GM19397 (cell line): ENCODE results near the gene XRCC3.

ENCODE experiments used
- ATAC-seq: cut with Tn5 transposase; IDR thresholded peaks from one replicate; pipeline ENCODE4 v1.9.1; 2021; ENCODE audit warnings: mild to moderate bottlenecking, moderate library complexity; ENCODE audit not compliant: unreplicated experiment

Gene XRCC3

GRCh38 chr14:103696466-103697071 lies 18.7 kb downstream of the XRCC3 start:
- ATAC-seq = no peak

GRCh38 chr14:103696070-103696402 lies 19.2 kb downstream of the XRCC3 start:
- no peak for ATAC-seq

GRCh38 chr14:103695296-103696069 lies 19.8 kb downstream of the XRCC3 start:
- ATAC-seq = no peak

GRCh38 chr14:103694572-103695026 lies 20.7 kb downstream of the XRCC3 start:
- no peak for ATAC-seq

- ATAC-seq = no peak
These were observed 21.7 kb downstream of the XRCC3 start for GRCh38 chr14:103693515-103693914.

GRCh38 chr14:103692871-103693270 lies 22.4 kb downstream of the XRCC3 start:
- no peak for ATAC-seq

GRCh38 chr14:103692159-103692558 lies 23.1 kb downstream of the XRCC3 start:
- peak; percentile 14 for ATAC-seq

- peak; percentile 72 for ATAC-seq
These were observed 23.6 kb downstream of the XRCC3 start for GRCh38 chr14:103691655-103692054.

GRCh38 chr14:103690332-103690731 lies 24.9 kb downstream of the XRCC3 start:
- no peak for ATAC-seq

- ATAC-seq = no peak
These were observed 26.0 kb downstream of the XRCC3 start for GRCh38 chr14:103688906-103689902.

- ATAC-seq = no peak
These were observed 26.8 kb downstream of the XRCC3 start for GRCh38 chr14:103688441-103688840.

GRCh38 chr14:103687712-103688111 lies 27.5 kb downstream of the XRCC3 start:
- ATAC-seq = no peak

- ATAC-seq = no peak
These were observed 28.3 kb downstream of the XRCC3 start for GRCh38 chr14:103686831-103687485.

- no peak for ATAC-seq
These were observed 29.7 kb downstream of the XRCC3 start for GRCh38 chr14:103685276-103686211.

GRCh38 chr14:103684871-103685270 lies 30.4 kb downstream of the XRCC3 start:
- no peak for ATAC-seq

- no peak for ATAC-seq
These were observed 30.8 kb downstream of the XRCC3 start for GRCh38 chr14:103684471-103684870.

- ATAC-seq = no peak
These were observed 32.1 kb downstream of the XRCC3 start for GRCh38 chr14:103683139-103683538.

- no peak for ATAC-seq
These were observed 34.6 kb downstream of the XRCC3 start for GRCh38 chr14:103680491-103681231.

- ATAC-seq = peak; percentile 89
These were observed 35.9 kb downstream of the XRCC3 start for GRCh38 chr14:103679351-103679750.
